HG03571 (cell line): ENCODE data around the gene PTPRN2.

ENCODE experiments used
- ATAC-seq: cut with Tn5 transposase; IDR thresholded peaks from one replicate; pipeline ENCODE4 v1.9.1; 2021; ENCODE audit not compliant: unreplicated experiment

The PTPRN2 gene

DNA sequence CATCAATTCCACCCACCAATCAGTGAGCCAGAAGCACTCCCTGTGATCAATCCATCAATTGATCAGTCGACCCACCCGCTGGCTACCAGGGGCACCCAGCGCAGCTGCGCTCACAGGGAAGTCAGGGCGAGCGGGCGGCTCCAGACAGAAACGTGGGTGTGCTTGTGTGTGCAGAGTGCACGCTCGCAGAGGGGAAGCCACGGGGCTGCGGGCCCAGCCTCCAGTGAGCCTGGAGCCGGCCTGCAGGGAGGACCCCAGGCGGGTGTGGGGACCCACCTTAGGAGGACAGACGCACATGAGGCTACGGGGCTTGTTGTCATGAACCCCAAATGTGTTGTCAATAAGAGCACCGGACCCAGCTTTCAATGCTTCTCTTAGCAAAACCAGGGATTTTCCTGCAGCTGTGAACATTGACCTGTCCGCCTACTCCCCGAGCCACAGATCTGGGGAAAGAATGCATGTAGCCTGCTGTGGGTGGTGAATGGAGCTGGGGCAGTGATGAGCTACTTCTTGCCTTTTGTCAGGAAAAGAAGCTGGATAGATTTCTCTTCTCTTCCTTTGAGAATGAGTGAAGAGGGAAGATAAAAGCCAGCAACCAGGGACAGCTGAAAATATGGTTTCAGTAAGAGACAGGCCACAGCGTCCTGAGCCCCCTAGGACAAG lies 753.0 kb downstream of the PTPRN2 start:
- no peak for ATAC-seq

DNA sequence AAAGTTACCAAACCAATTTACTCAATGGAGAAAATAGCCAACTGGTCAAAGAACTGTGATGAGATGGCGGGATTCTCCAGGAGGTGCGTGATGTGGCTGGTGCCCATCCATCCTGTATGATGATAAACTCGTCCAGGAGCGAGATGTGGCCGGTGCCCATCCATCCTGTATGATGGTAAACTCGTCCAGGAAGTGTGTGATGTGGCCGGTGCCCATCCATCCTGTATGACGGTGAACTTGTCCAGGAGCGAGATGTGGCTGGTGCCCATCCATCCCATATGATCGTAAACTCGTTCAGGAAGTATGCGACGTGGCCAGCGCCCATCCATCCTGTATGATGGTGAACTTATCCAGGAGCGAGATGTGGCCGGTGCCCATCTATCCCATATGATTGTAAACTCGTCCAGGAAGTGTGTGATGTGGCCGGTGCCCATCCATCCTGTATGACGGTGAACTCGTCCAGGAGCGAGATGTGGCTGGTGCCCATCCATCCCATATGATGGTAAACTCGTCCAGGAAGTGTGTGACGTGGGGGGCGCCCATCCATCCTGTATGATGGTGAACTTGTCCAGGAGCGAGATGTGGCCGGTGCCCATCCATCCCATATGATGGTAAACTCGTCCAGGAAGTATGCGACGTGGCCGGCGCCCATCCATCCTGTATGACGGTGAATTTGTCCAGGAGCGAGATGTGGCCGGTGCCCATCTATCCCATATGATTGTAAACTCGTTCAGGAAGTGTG lies 754.6 kb downstream of the PTPRN2 start:
- ATAC-seq = no peak

DNA sequence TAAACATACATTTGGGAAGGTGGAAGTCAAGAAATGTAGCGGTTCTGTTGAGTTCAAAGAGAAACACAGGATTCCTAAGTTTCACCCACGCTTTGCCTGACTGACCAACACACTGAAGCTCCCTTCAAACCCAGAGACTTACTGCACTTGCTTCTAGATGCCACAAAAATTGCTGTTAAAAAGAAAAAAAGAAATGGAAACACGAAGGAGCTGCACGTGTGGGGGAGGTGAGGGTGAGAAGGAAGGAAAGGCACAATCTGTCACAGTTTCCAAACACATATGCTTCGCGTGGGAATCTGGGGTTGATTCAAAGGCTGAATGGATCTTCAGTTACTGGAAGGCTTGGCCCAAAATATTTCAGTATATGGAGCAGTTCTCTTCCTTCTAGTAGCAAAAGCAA lies 755.2 kb downstream of the PTPRN2 start:
- no peak for ATAC-seq

DNA sequence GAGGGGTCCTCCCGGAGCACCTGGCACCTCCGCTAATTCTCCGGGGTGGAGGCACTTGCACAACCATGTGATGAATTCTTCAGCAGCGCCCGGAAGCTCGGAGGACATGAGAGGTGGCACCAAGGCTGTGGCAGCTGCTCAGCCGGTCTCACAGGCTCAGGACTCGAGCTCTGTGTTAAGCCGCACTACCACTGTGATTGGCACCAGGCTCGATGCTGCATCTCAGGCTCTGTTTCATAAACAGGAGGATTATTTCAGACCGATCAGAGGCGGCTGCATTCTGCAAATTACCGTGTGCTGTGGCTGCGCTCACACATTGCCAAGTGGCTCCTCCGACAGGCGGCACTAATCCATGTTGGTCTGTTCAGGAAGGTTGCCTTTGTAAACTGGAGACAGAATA lies 755.6 kb downstream of the PTPRN2 start:
- ATAC-seq = no peak

DNA sequence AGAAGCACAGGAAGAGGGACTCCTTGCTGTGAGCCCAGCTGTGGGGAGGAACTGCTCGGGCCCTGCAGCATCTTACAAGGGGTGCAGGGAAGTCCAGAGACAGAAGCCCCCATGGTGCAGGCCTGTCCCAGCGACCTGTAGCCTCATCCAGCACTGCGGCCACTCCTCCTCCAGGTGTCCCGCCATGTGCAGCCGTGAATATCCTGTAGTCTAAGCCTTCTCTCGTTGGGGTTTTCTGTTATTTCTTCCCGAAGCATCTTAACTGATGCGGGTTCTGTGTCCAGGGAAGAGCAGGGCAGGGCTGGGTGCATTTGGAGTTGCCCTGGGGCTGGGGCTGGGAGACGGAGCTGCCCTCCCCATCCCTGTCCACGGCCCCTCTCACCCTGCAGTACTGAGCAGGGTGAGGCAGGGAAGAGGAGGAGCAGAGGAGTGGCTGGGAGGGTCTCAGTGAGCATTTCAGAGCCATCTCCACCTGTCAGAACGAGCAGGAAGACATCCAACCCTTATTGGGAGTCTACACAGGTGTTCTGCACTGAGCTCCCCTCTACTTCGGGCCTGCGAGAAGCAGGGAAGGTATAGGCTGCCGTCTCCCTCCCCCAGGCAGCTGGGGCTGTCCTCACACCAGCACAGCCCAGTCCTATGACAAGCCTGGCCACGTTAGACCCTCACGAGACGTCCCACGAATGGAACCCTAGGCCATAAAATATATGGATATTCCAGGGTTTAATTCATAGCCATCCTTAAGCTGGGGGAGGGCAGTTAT lies 756.3 kb downstream of the PTPRN2 start:
- no peak for ATAC-seq

DNA sequence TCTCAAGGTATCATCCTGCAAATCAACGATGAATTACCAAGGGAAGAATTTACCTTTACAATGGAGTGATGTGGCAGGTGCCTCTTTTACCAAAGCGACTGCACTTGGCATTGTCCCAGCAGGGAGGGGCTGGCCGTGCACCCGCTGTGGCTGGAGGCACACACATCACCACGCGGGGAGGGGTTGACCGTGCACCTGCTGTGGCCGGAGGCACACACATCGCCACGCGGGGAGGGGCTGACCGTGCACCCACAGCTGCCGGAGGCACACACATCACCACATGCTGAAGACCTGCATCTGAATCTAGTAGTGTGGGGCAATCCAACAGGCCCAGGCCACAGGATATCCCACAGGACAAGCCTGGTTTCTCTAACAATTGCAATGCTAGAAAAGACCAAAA lies 757.3 kb downstream of the PTPRN2 start:
- ATAC-seq = no peak

DNA sequence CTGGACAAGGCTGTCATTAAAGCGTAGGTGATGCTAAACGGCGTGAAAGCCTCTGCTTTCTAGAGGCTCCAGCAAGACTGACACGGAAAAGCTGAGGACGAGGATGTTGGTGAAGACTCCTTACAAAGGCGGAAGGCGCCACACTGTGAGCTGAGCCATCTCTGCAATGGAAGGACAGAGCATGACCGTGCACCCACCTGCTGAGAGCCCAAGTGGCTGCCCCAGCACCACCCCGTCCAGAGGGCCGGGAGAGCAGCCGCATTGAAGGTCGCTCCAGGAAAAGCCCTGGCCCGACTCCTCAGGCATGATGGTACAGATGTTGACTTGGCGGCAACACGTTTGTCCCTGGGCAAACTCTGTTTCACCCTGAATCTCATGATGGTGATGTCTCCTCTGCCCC lies 758.1 kb downstream of the PTPRN2 start:
- ATAC-seq = no peak

DNA sequence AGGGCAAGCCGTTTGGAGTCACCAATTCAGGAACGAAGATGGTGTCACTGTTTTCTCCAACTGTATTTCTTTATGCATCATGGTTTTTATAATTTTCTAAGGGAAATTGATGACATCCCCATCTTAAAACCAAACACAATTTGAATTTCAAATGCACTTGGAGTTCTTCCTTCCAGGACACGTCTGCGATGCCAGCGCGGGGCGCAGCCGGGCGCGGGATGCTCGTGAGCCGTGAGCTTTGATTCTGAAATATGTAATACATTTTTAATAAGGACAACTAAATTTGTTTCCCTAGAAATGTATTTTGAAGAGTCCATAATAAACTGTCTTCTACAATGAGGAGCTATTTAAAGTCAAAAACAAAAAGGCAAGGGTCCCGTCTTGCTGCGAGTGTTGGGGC lies 758.7 kb downstream of the PTPRN2 start:
- no peak for ATAC-seq

DNA sequence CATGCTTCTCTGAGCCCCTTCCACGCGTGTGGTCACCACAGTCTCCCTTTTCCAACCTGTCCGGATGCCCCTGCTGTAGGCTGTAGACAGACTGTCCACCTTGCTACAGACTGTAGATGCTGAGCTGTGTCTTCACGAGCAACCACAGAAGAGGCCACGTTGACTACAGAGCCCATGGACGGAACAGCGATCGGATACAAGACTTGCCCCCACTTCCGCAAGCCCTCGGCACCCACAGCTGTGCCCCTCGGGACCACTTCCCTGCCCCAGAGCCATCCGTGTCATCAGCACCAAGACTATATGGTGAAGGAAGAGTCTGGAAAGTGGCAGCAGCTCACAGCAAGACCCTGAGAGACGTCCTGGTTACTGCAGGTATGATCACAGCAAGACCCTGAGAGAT lies 759.4 kb downstream of the PTPRN2 start:
- ATAC-seq = no peak

DNA sequence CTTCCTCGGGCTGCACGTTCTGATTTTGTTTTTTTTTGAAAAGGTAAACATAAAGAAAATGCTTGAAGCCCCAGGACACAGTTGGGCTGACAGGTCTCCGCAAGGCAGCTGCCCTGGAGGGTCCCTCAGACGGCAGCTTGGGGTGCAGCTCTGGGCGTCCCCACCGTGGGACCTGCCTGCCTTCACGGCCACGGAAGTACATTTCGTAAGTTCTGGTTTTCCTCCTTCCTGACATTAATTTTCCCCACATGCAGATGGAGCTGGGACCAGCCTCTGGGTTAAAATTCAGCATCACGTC lies 759.8 kb downstream of the PTPRN2 start:
- ATAC-seq = no peak

DNA sequence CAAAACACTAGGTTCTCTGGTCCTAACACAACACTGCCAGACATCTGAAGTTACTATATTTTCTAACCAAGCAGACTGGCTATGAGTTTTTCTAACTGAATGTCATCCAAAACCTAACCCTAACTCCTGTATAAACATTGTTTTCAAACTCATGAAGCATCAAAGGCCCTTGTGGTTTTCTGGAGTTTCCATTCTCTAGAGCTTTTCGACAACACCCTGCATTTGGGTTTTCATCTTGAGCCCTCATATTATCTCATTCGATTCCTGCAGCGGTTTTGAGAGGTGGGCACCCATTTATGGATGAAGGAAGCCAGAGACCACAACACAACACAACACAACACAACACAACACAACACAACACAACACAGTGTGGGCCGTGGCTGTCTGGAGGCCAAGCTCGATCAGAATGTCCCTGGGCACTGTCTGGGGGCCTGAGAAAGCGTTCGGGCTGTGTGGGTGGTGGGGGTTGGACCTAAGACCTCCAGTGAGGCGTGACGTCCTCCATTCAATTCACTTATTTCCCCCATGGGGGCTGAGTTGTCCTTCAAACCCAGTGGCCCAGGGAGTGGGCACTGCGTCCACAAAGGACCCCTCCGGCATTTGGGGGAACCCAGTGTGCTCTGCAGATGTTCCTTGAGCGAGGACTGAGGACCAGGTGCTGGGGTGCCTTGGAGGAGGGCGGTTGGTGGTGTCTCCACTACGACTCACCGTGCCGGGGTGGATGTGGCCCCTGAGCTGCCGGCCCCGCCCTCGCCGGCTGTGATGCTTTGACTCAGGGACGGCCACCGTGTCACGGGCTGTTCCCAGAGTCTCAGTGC lies 760.4 kb downstream of the PTPRN2 start:
- ATAC-seq = no peak

DNA sequence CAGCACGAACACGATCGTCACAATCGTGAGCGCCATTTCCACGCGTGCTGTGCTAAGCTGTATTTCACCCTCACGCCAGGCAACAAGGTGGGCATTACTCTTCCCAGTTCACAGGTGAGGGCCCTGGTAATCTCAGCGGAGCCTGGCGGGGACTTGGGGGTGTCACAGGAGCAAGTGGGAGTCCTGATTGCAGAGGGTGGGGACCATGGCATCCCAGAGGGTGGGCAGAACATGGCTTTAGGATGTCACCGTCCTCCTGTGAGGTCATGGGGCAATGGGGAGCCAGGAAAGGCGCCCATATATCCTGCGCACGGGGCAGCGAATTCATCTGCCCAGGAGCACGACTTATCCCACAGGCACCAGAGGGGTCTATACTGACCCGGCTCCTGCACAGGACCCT lies 761.1 kb downstream of the PTPRN2 start:
- no peak for ATAC-seq

DNA sequence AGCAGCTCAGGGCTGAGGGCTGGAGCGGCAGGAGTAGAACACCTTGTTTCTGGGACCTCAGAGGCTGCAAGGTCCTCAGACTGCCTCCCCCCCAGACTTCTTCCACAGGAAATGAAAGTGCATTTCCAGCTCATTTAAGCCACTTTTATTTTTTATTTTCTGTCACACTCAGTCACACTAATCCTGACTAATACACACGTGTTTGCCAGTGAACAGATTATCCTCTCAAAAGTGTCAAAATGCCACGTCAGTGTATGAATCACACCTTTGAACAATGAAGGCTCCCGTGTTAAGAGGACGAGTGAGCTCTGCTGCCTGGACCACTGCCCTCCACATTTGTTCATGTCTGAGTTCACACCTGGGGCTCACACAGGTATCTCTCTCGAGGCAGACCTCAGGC lies 762.3 kb downstream of the PTPRN2 start:
- no peak for ATAC-seq

DNA sequence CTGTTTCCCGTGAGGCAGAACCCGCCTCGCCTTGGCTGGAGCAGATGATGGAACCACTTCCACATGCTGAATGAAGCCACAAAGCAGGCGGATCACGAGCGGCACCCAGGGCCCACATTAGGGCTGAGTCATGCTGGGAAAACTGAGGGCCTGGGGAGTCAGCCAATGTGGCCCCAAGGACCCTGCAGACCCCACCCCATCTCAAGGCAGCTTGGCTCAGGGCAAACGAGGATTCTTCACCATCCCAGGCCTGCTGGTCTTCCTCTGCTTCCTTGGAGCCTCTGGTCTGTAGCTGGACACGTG lies 762.9 kb downstream of the PTPRN2 start:
- ATAC-seq = no peak

DNA sequence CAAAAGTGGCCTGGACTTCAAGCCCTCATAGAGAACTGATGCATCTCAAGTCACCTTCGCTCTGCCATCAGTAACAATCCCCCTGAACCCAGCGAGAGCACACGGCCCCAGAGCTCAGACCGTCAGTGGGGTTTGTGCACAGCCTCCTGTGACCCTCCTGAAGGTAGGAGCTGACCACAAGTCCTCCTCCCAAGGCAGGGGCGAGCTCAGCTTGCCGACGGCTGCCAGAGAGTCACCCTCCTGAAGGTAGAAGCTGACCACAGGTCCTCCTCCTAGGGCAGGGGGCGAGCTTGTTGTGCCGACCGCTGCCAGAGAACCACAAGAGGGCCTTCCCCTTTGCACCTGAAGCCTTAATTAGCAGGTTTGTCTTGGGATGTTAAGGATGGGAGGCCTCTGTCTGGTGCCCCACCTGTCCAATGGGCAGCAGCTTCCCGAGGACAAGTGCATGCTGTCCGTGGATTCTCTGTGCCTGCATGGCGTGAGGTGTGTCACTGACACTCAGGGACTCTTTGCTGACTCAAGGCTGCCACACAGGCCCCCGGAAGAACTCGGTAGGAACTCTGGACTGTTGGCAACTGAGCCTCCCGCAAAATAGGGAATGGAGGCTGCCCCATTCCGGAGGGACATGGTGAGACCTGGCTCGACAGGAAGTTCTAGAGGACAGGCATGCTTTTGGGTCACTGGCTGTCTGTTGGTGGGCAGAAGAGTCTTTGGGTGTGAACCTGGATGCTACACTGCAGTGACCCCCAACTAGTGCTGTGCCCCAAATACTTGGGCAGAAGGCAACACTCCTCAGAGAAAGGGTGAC lies 763.4 kb downstream of the PTPRN2 start:
- no peak for ATAC-seq

DNA sequence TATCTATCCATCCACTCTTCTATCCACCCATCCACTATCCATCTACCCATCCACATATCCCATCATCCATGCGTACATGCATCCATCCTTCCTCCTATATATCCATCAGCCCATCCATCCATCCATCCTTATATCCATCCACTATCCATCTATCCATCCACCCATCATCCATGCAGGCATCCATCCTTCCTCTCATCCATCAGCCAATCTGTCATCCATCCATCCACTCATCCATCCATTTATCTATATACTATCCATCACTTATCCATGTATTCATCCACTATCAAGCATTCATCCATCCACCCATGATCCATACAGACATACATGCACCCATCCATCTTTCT lies 765.0 kb downstream of the PTPRN2 start:
- ATAC-seq = no peak

DNA sequence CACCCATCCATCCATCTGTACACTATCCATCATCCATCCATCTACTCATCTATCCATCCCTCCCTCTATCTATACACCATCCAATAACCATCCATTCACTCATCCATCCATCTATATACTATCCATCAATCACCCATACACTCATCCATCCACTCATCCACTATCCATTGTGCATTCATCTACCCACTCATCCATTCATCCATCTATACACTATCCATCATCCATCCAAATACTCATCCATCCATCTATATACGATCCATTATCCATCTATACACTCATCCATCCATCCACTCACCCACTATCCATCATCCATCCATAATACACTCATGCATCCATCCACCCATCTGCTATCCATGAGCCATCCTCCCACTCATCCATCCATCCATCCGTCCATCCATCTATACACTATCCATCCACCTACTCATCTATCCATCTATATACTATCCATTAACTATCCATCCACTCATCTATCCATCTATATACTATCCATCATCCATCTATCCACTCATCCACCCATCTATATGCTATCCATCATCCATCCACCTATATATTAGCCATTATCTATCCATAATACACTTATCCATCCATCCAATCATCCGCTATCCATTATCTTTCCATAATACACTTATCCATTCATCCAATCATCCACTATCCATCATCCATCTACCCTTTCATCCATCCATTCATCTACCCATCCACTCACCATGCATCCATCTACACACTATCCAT lies 765.5 kb downstream of the PTPRN2 start:
- no peak for ATAC-seq

DNA sequence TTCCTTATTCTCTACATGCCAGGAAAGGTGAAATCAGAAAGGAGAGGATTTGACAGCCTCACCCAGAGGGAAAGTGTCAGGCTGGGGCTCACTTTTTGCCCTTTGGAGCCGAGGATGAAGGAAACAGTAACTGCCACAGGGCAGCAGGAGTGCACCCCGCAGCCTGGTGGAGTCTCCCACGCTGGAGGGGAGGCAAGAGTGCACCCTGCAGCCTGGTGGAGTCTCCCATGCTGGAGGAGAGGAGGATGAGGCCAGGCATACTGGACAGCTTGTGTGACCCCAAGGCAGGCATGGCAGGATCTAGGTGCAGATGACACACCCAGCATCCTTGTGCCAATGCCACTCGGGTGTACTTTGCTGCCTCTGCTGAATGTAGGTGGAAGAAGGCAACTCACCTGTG lies 766.8 kb downstream of the PTPRN2 start:
- ATAC-seq = no peak

DNA sequence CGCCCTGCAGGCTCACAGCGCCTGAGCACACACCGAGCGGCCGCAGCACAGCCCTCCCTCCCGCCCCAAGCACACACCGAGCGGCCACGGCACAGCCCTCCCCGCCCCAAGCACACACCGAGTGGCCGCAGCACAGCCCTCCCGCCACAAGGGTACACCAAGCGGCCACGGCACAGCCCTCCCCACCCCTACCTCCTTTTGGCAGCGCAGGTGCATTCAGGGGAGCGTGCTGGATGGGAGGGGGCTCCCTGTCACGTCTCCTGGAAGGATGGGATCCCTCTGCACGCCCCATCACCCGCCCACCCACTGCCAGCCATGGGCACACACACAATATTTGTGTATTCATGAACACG lies 768.2 kb downstream of the PTPRN2 start:
- ATAC-seq = no peak

DNA sequence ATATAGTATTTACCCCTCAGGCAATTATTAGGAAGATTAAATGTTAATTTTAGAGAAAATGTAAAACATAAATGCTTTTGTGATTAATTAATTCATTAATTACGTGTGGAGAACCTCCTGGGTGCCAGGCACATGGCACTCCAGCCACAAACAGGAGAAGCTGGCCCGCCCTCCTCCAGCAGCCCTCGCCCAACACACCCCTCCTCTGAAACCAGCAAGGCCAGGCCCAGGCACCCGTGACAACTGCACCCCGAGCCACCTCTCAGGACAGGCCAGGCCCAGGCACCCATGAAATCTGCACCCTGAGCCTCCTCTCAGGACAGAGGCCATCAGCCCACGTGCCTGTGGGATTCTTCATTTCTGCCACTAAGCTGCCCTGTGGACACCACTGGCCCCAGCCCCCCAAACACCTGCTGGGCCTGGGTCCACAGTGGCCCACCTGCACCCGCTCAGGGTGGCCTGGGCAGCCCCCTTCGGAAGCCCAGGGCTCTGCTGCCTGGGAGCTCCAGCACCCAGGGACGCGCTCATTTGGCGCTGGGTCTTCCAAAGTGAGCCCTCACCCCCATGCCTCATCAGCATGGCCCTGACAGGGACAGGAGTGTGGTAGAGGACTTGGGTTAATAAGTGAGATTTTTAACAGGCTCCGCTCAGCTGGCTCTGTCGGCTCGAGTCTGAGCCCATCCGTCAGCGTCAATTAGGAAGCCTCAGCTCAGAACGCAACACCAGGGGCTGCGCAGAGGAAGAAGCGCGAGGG lies 768.7 kb downstream of the PTPRN2 start:
- no peak for ATAC-seq
